Caki2 (cell line): Measurements from ENCODE around the gene DNAH11. TPM values are rescaled to one million over a fixed set of nuclear protein-coding genes. Genes with fewer than 3 reads are reported as not detected.
"Not testable (repeated sequence)": the region's sequence is repeated elsewhere in the genome, so short reads cannot be mapped to it uniquely, and the experiment has no call there.

Source experiments
- DNase-seq: peaks from one replicate; pipeline ENCODE4 v3.0.0-alpha.2; 2015; ENCODE audit warnings: low read depth
- in situ Hi-C: cut with HindIII; loops from 2 replicates; pipeline ENCODE4 v1.10.0; 2016; ENCODE audit warnings: low sequenced_read_pairs, low pct_unique_long_range_greater_than_20kb, mixed read lengths
- total RNA-seq: library from RNA; depleted of rRNA; stranded (reverse); fragments of >200 nt; shearing (Covaris generic); gene quantifications from 2 replicates; pipeline ENCODE4 v1.2.3, GENCODE V29; 2014; ENCODE audit warnings: low replicate concordance

DNAH11 gene
- total RNA-seq, 1 experiment from 2014 or later, result 0.44 TPM

- in situ Hi-C loops, result no loop called here
- no peak for DNase-seq
These were observed 113.2 kb downstream of the DNAH11 start for GRCh38 chr7:21656081-21656480.

- in situ Hi-C loops, result no loop called here
- DNase-seq, result no peak
These were observed 114.0 kb downstream of the DNAH11 start for GRCh38 chr7:21656796-21657195.

GRCh38 chr7:21670496-21670895 lies 127.7 kb downstream of the DNAH11 start:
- no peak for DNase-seq
- in situ Hi-C loops, result no loop called here

GRCh38 chr7:21671859-21672258 lies 129.0 kb downstream of the DNAH11 start:
- DNase-seq, result no peak
- in situ Hi-C loops, result no loop called here

GRCh38 chr7:21675255-21675654 lies 132.4 kb downstream of the DNAH11 start:
- in situ Hi-C loops, result no loop called here
- DNase-seq, result no peak

GRCh38 chr7:21690705-21691104 lies 147.9 kb downstream of the DNAH11 start:
- DNase-seq, result peak; percentile 2

GRCh38 chr7:21691146-21691545 lies 148.3 kb downstream of the DNAH11 start:
- DNase-seq, in situ Hi-C loops: not testable (repeated sequence)

More at GRCh38 chr7:21690705-21691104, 147.9 kb downstream of the DNAH11 start:
- in situ Hi-C loops, result no loop called here

- in situ Hi-C loops, DNase-seq: not testable (repeated sequence)
These were observed 157.7 kb downstream of the DNAH11 start for GRCh38 chr7:21700587-21700986.

GRCh38 chr7:21702303-21702702 lies 159.5 kb downstream of the DNAH11 start:
- in situ Hi-C loops, result no loop called here
- no peak for DNase-seq

- no peak for DNase-seq
- in situ Hi-C loops, result no loop called here
These were observed 161.5 kb downstream of the DNAH11 start for GRCh38 chr7:21704359-21704758.

GRCh38 chr7:21706131-21706530 lies 163.3 kb downstream of the DNAH11 start:
- no peak for DNase-seq
- in situ Hi-C loops, result no loop called here

- in situ Hi-C loops, result no loop called here
- DNase-seq, result no peak
These were observed 164.7 kb downstream of the DNAH11 start for GRCh38 chr7:21707566-21707965.

- no peak for DNase-seq
- in situ Hi-C loops, result no loop called here
These were observed 165.3 kb downstream of the DNAH11 start for GRCh38 chr7:21708096-21708495.

- no peak for DNase-seq
- in situ Hi-C loops, result no loop called here
These were observed 174.5 kb downstream of the DNAH11 start for GRCh38 chr7:21717323-21717722.

- DNase-seq, result no peak
- in situ Hi-C loops, result no loop called here
These were observed 175.6 kb downstream of the DNAH11 start for GRCh38 chr7:21718391-21718790.

- in situ Hi-C loops, result no loop called here
- DNase-seq, result no peak
These were observed 177.0 kb downstream of the DNAH11 start for GRCh38 chr7:21719846-21720245.

- in situ Hi-C loops, result no loop called here
- no peak for DNase-seq
These were observed 179.5 kb downstream of the DNAH11 start for GRCh38 chr7:21722371-21722770.

GRCh38 chr7:21724562-21724961 lies 181.7 kb downstream of the DNAH11 start:
- DNase-seq, result no peak
- in situ Hi-C loops, result no loop called here

GRCh38 chr7:21730399-21730798 lies 187.6 kb downstream of the DNAH11 start:
- no peak for DNase-seq
- in situ Hi-C loops, result no loop called here

GRCh38 chr7:21731977-21732376 lies 189.1 kb downstream of the DNAH11 start:
- in situ Hi-C loops, result no loop called here
- DNase-seq, result no peak

GRCh38 chr7:21732956-21733355 lies 190.1 kb downstream of the DNAH11 start:
- DNase-seq, in situ Hi-C loops: not testable (repeated sequence)
